GM19240 (cell line): ENCODE measurements around the gene SPATA16.

Experiments
- DNase-seq: peaks from one replicate; pipeline ENCODE4 v3.0.0; 2011; ENCODE audit warnings: low spot score; ENCODE audit not compliant: insufficient read length

SPATA16 gene

DNA sequence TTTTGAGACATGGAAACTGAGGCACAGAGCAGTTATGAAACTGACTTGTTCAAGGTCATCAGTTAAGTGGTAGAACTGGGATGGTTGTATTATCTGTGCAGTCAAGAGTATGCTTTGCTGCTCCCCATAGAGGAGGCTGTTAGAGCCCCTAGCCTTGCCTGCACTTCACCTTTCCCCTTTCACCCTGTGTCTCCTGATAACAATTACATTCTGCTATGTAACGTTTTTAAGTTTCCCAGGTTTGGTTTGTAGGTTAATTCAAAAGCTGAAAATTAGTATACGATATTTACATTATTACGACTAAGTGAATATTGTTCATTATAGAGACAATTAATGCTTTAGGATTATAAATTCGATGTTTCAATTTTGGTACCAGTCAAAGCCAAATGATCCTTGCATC, 300.6 kb downstream of the SPATA16 start:
- no peak for DNase-seq

DNA sequence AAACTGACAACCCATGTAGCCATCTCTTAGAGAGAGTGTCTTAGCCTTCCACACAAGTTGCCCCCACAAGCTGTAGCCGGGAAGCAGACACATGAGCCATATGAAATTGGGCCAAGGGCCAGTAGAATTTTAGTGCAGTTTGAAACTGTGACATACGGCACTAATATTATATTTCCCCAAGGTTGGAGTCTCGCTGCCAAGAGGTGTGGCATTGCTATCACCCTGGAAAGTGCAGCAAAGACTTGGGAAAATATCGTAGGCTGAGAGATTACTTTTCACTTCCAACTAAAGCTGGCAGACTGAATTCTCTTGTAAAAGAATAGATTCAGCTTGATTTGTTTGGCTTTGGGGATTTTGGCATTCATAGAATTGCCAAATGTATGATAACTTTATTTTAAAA, 301.4 kb downstream of the SPATA16 start:
- DNase-seq: no peak
